ENCODE results near the gene FAM3A. TPM values are rescaled to one million over a fixed set of nuclear protein-coding genes. Genes with fewer than 3 reads are reported as not detected.

FAM3A gene
- total and polyA plus RNA-seq, 9 of the 15 experiments (the other 6 are each of a cell fraction or from before 2014, with no cell fraction given), result 0.75 to 70.6 (median 27.0) TPM

- TF ChIP-seq SFPQ (IDR thresholded peaks at IDR 0.05; ENCODE audit: low read depth, low read length) (no peak), ASH1L (IDR thresholded peaks at IDR 0.05; ENCODE audit: borderline replicate concordance, low read depth, partially characterized antibody) (peak; percentile 56), NFATC3 (IDR thresholded peaks at IDR 0.05) (peak; percentile 100), ATF6 (CRISPR knock-in tag; IDR thresholded peaks at IDR 0.05) (0 out of 2 replicates have a peak, but pooled peaks have one; percentile 72), GTF2F1 (IDR thresholded peaks at IDR 0.05; ENCODE audit: low read depth, low read length) (no peak), SNAPC5 (CRISPR knock-in tag; IDR thresholded peaks at IDR 0.05) (no peak), NCOA6 (IDR thresholded peaks at IDR 0.05) (no peak), ARID1B (IDR thresholded peaks at IDR 0.05) (no peak; the same call in 1 of the 2 replicates), MAX (CRISPR knock-in tag; IDR thresholded peaks at IDR 0.05) (peak; percentile 35; the same call in 1 of the 2 replicates), CEBPB (tag; IDR thresholded peaks at IDR 0.05) (no peak), CCNT2 (IDR thresholded peaks at IDR 0.05; ENCODE audit: borderline replicate concordance, extremely low read depth, insufficient read length, low read depth, low read length) (peak; percentile 71), EGR1 (conservative IDR thresholded peaks at IDR 0.05) (peak; percentile 85), E2F3 (CRISPR knock-in tag; IDR thresholded peaks at IDR 0.05) (no peak), ZNF384 (IDR thresholded peaks at IDR 0.05; ENCODE audit: low read depth, low read length) (no peak), IRF1 (CRISPR knock-in tag; IDR thresholded peaks at IDR 0.05; ENCODE audit: borderline replicate concordance) (no peak), ZNF512 (tag; IDR thresholded peaks at IDR 0.05) (no peak), MBD2 (IDR thresholded peaks at IDR 0.05; ENCODE audit: borderline replicate concordance, low read depth) (peak; percentile 33; the same call in 1 of the 2 replicates), ELF2 (CRISPR knock-in tag; IDR thresholded peaks at IDR 0.05) (peak; percentile 96), TFAP4 (CRISPR knock-in tag; IDR thresholded peaks at IDR 0.05; ENCODE audit: borderline replicate concordance) (peak; percentile 57; the same call in 1 of the 2 replicates)
These were observed 31.4 kb upstream of the FAM3A start, which contains the start of gene IKBKG (continued) for GRCh38 chrX:154547245-154548027.
